NB4 (cell line): Measurements from ENCODE around the gene PIK3C2G.

Source experiments
- DNase-seq: peaks from one replicate; pipeline ENCODE4 v3.0.0; 2010; ENCODE audit warnings: low read depth
- H3K4me3 ChIP-seq: one replicate; pipeline ENCODE4 v1.5.1; 2011; ENCODE audit warnings: mild to moderate bottlenecking, low read depth, low read length, moderate library complexity
- CTCF ChIP-seq: IDR thresholded peaks from one replicate; pipeline ENCODE4 v1.5.1; 2012; ENCODE audit warnings: low read depth, low read length
- MYC ChIP-seq: IDR thresholded peaks from 2 replicates; pipeline ENCODE4 v1.6.1; 2011; ENCODE audit warnings: low read depth, low read length
- POLR2A ChIP-seq: IDR thresholded peaks from 2 replicates; pipeline ENCODE4 v1.6.1; 2011; ENCODE audit warnings: mild to moderate bottlenecking; ENCODE audit not compliant: insufficient read length; ENCODE audit errors: extremely low read depth
- TF ChIP-seq, protein P1 (sequence below): IDR thresholded peaks from 2 replicates; pipeline ENCODE4 v1.6.1; 2011; ENCODE audit warnings: low read depth, low read length

PIK3C2G gene

DNA sequence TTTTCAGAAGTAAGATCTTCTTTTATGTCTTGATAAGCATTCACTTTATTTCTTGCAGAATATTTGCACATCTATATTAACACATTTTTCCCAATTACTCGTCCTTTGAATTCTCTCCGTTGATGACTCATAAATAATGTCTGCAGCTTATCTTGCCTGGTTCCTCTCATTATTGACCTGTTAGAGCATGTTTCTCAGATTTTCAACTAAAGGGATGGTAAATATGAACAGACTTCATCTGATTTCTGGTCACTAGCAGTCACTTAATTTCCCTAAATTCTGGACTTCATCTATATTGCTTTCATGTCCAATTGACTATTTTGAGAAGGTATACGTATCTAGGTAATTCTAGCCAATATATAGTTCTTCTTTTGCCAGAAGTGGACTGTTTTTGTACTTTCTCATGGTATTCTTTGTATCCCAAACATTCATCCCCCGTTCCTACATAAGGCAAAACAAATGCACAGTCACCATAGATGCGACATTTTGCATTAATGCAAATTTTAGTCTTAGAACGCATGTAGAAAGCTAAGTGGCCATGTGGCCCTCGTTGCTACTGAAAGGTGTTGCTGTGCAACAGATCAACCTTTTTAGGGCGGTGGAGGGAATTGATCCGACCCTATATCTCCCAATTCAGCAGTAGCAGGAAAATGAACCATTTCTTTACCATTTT is 6.2 kb downstream of the PIK3C2G start:
- H3K4me3 ChIP-seq = no peak overlapping the region
- no peak for DNase-seq
- TF ChIP-seq CTCF (no peak), POLR2A (no peak), MYC (no peak)
- TF ChIP-seq, protein P1, sequence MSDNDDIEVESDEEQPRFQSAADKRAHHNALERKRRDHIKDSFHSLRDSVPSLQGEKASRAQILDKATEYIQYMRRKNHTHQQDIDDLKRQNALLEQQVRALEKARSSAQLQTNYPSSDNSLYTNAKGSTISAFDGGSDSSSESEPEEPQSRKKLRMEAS = no peak

- no peak overlapping the region for H3K4me3 ChIP-seq
- no peak for TF ChIP-seq MYC
- TF ChIP-seq, protein P1 = no peak
- TF ChIP-seq CTCF = no peak
- no peak for TF ChIP-seq POLR2A
- no peak for DNase-seq
These were observed 9.7 kb downstream of the PIK3C2G start for GRCh38 chr12:18270958-18271460.

GRCh38 chr12:18275981-18276380 is 14.7 kb downstream of the PIK3C2G start:
- TF ChIP-seq, protein P1 = no peak
- TF ChIP-seq POLR2A = no peak
- no peak for TF ChIP-seq MYC
- no peak for TF ChIP-seq CTCF
- DNase-seq = no peak
- no peak overlapping the region for H3K4me3 ChIP-seq

DNA sequence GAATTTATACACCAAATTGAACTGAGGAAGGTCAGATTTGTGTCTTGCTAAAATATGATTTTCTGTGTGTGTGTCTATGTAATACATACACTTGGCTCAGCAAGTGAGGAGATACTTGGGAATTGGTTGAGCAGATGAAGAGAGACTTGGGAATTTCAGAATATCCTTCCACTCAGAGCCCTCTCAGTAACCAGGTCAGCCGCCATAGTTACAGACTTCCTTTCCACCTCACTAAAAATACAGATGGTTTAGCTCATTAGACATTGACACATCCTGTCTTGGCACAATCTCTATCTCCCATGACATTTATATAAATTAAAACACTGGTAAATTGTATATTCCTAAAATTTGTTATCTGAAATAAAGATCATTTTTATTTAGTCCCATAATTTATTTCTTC is 15.9 kb downstream of the PIK3C2G start:
- H3K4me3 ChIP-seq = no peak overlapping the region
- TF ChIP-seq MYC (no peak), CTCF (no peak)
- no peak for DNase-seq

GRCh38 chr12:18280728-18281127 is 19.4 kb downstream of the PIK3C2G start:
- no peak for DNase-seq
- TF ChIP-seq, protein P1 = no peak
- no peak for TF ChIP-seq CTCF
- TF ChIP-seq MYC = no peak
- no peak for TF ChIP-seq POLR2A
- no peak overlapping the region for H3K4me3 ChIP-seq
